ENCODE data around the gene ITGAD.

ITGAD gene

GRCh38 chr16:31458844-31459686 lies 65.9 kb downstream of the ITGAD start, which contains the start of gene ARMC5:
Gene ARMC5 (plus strand): TSS chr16:31459501. CDS start chr16:31459525, 24 bp downstream.
- peak; percentile 98 for DNase-seq (ENCODE audit: low read depth, low spot score)

GRCh38 chr16:31459687-31460581 lies 66.8 kb downstream of the ITGAD start:
- peak; percentile 97 for DNase-seq (ENCODE audit: low read depth, low spot score)

- no peak for DNase-seq (ENCODE audit: low read depth, low spot score)
Observed at GRCh38 chr16:31460582-31461002, 67.5 kb downstream of the ITGAD start.

GRCh38 chr16:31461201-31461920 lies 68.2 kb downstream of the ITGAD start:
- DNase-seq (ENCODE audit: low read depth, low spot score), result no peak

- DNase-seq (ENCODE audit: low read depth, low spot score), result no peak
Observed at GRCh38 chr16:31461921-31462804, 69.0 kb downstream of the ITGAD start.

GRCh38 chr16:31464348-31464769 lies 71.2 kb downstream of the ITGAD start:
- no peak for DNase-seq (ENCODE audit: low read depth, low spot score)

- no peak for DNase-seq (ENCODE audit: low read depth, low spot score)
Observed at GRCh38 chr16:31464781-31465260, 71.7 kb downstream of the ITGAD start.

GRCh38 chr16:31465788-31466370 lies 72.7 kb downstream of the ITGAD start:
- no peak for DNase-seq (ENCODE audit: low read depth, low spot score)

- no peak for DNase-seq (ENCODE audit: low read depth, low spot score)
Observed at GRCh38 chr16:31466381-31466841, 73.3 kb downstream of the ITGAD start.

- no peak for DNase-seq (ENCODE audit: low read depth, low spot score)
Observed at GRCh38 chr16:31467151-31467773, 74.1 kb downstream of the ITGAD start.

GRCh38 chr16:31467858-31468257 lies 74.7 kb downstream of the ITGAD start:
- no peak for DNase-seq (ENCODE audit: low read depth, low spot score)

- DNase-seq (ENCODE audit: low read depth, low spot score), result no peak
Observed at GRCh38 chr16:31470615-31471014, 77.5 kb downstream of the ITGAD start.

- DNase-seq (ENCODE audit: low read depth, low spot score), result no peak
Observed at GRCh38 chr16:31471241-31471874, 78.2 kb downstream of the ITGAD start.

GRCh38 chr16:31471875-31472708 lies 79.0 kb downstream of the ITGAD start, which contains the start of gene TGFB1I1:
Gene TGFB1I1 (plus strand): TSS chr16:31472152. CDS start chr16:31472189, 37 bp downstream.
- no peak for DNase-seq (ENCODE audit: low read depth, low spot score)

GRCh38 chr16:31472709-31473203 lies 79.6 kb downstream of the ITGAD start:
- peak; percentile 86 for DNase-seq (ENCODE audit: low read depth, low spot score)

- DNase-seq (ENCODE audit: low read depth, low spot score), result no peak
Observed at GRCh38 chr16:31473264-31473984, 80.3 kb downstream of the ITGAD start.

GRCh38 chr16:31474173-31474714 lies 81.1 kb downstream of the ITGAD start:
- no peak for DNase-seq (ENCODE audit: low read depth, low spot score)
